ENCODE measurements around the gene ARL4D.

Gene ARL4D

GRCh38 chr17:43410557-43411368, 12.0 kb downstream of the ARL4D start:
- Histone ChIP-seq H3K27ac (no peak overlapping the region), H3K9me3 (no peaks in the 10 kb centered on the region), H3K4me1 (peaks cover 0 to 9% (median 2%) of the 10 kb centered on the region in 4 donors), H3K36me3 (no peaks in the 10 kb centered on the region), H3K4me3 (no peak overlapping the region), H3K27me3 (no peaks in the 10 kb centered on the region)
- no peak for TF ChIP-seq CTCF (IDR thresholded peaks at IDR 0.05)
- DNase-seq: no peak
- intact Hi-C loops (cut with DNase I; ENCODE audit: low total_unique reads): no loop called here

GRCh38 chr17:43411369-43411677, 12.5 kb downstream of the ARL4D start:
- Histone ChIP-seq H3K4me1 (peaks cover 0 to 9% (median 2%) of the 10 kb centered on the region in 4 donors), H3K9me3 (no peaks in the 10 kb centered on the region), H3K36me3 (no peaks in the 10 kb centered on the region), H3K27ac (no peak overlapping the region), H3K4me3 (no peak overlapping the region), H3K27me3 (no peaks in the 10 kb centered on the region)
- intact Hi-C loops (cut with DNase I; ENCODE audit: low total_unique reads): no loop called here
- no peak for TF ChIP-seq CTCF (IDR thresholded peaks at IDR 0.05)
- DNase-seq: no peak

- no peaks in the 10 kb centered on the region for H3K27me3 ChIP-seq
- DNase-seq: no peak
- H3K4me3 ChIP-seq: no peak overlapping the region
- intact Hi-C loops (cut with DNase I; ENCODE audit: low total_unique reads): no loop called here
- no peak overlapping the region for H3K27ac ChIP-seq
- no peak for TF ChIP-seq CTCF (IDR thresholded peaks at IDR 0.05)
- H3K9me3 ChIP-seq: no peaks in the 10 kb centered on the region
- H3K36me3 ChIP-seq: no peaks in the 10 kb centered on the region
- peaks cover 0 to 9% (median 3%) of the 10 kb centered on the region in 4 donors for H3K4me1 ChIP-seq
These were observed 13.0 kb downstream of the ARL4D start for GRCh38 chr17:43411749-43412148.

- no peaks in the 10 kb centered on the region for H3K9me3 ChIP-seq
- intact Hi-C loops (cut with DNase I; ENCODE audit: low total_unique reads): no loop called here
- no peak overlapping the region for H3K27ac ChIP-seq
- peaks cover 0 to 13% (median 7%) of the 10 kb centered on the region in 4 donors for H3K4me1 ChIP-seq
- H3K36me3 ChIP-seq: no peaks in the 10 kb centered on the region
- H3K4me3 ChIP-seq: no peak overlapping the region
- no peak for TF ChIP-seq CTCF (IDR thresholded peaks at IDR 0.05)
- no peak for DNase-seq
- H3K27me3 ChIP-seq: no peaks in the 10 kb centered on the region
These were observed 13.4 kb downstream of the ARL4D start for GRCh38 chr17:43412166-43412565.

- TF ChIP-seq CTCF (IDR thresholded peaks at IDR 0.05): no peak
- no peaks in the 10 kb centered on the region for H3K9me3 ChIP-seq
- H3K36me3 ChIP-seq: no peaks in the 10 kb centered on the region
- H3K4me1 ChIP-seq: peaks cover 0 to 30% (median 27%) of the 10 kb centered on the region in 4 donors
- peak; percentile 83 to 92 for DNase-seq
- H3K4me3 ChIP-seq: no peak overlapping the region
- no peaks in the 10 kb centered on the region for H3K27me3 ChIP-seq
- intact Hi-C loops (cut with DNase I; ENCODE audit: low total_unique reads): no loop called here
- peak overlapping the region; percentile 72 to 78 for H3K27ac ChIP-seq
These were observed 18.5 kb downstream of the ARL4D start for GRCh38 chr17:43416998-43417890.

Data from tibial artery (tissue), 4 donors.